GM12891 (cell line): ENCODE data around the gene ELL.

ENCODE experiments used
- POLR2A ChIP-seq: IDR thresholded peaks from 2 replicates; pipeline ENCODE4 v1.6.1; 2011; ENCODE audit warnings: low read depth, low read length, control low read depth
- POLR2AphosphoS5 ChIP-seq: IDR thresholded peaks from 2 replicates; pipeline ENCODE4 v1.6.1; 2011; ENCODE audit warnings: low read depth, low read length, control low read depth

DNA sequence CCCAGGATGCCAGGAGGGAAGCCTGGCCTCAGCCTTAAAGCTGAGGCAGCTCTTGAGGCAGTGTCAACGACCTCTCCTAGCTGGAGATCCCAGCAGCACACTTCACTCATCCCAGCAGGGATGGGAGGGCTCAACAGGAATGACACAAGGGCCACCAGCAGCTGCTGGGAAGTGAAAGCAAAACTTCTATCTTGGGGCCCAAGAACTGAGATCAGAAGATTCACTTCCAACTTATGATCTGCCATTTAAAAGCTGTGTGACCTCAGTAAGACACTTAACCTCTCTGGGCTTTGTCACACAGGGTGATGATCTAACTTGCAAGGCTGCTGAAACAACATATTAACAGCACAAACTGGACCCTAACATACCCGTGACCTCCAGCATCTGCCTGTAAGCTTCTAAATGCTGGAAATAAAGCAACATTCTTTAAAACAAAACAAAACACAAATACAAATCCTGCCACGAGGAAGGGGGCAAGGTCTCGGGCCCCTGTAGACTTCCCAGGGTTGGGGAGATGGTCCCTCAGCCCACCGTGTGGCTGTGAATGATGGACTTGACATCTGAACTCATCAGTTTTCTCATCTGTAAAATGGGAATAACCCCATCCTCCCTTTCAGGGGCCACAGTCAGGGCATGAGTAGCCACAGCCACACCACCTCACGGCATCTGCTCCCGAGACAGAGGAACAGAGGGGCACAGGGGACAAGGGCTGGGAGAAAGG is 22.7 kb downstream of the ELL start:
- TF ChIP-seq POLR2AphosphoS5 (no peak), POLR2A (no peak)
